GM18507 (cell line): ENCODE data around the gene FGD2.
A peak's percentile ranks its signal among the peaks of the same experiment; 100 is the strongest.
"Not testable (repeated sequence)": the region's sequence is repeated elsewhere in the genome, so short reads cannot be mapped to it uniquely, and the experiment has no call there.

Experiments used
- DNase-seq: peaks from one replicate; pipeline ENCODE4 v3.0.0; 2011; ENCODE audit warnings: low read depth; ENCODE audit not compliant: insufficient read length; ENCODE audit errors: extremely low spot score
- FAIRE-seq: peaks from 2 replicates; lab custom pipeline; 2011; peaks lifted over from hg19 to GRCh38; lab: Jason Lieb, UNC

FGD2 gene

GRCh38 chr6:37051138-37052026 is 45.9 kb downstream of the FGD2 start:
- DNase-seq (peak; percentile 68), FAIRE-seq (peak; percentile 31)

GRCh38 chr6:37052027-37052628 is 46.7 kb downstream of the FGD2 start:
- no peak for DNase-seq
- no peak for FAIRE-seq

GRCh38 chr6:37053683-37054082 is 48.2 kb downstream of the FGD2 start:
- FAIRE-seq (no peak), DNase-seq (no peak)

GRCh38 chr6:37054171-37054570 is 48.7 kb downstream of the FGD2 start:
- no peak for FAIRE-seq
- DNase-seq, result no peak

DNA sequence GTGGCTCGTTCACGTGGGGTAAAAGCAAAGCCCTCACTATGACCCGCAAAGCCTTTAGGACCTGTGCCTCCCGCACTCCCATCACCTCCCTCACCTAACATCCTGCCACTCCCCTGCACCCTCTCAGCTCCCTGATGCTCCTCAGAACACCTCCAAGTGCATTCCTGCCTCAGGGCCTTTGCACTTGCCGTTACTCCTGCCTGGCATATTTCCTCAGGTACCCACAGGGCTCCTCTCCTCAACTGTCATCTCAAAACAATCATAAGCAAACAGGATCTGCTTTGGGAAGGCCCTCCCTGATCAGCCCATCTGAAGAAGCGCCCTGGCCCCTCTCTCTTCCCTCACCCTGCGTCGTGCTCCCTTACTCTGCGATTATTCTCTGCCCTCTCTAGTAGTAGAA is 49.1 kb downstream of the FGD2 start:
- no peak for FAIRE-seq

DNA sequence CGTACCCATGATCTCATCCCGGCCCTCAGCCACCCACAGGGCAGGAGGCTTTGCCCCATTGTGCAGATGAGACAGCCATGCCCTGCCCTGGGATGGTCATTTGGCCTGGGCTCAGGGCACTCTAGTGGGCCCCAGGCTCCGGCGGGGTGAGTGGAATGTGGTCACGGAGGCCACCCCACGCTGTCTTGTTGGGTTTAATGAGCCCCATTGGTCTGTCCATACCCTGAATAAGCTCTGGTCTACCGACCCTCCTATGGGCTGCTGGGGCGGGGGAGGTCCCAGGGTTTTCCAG is 50.6 kb downstream of the FGD2 start:
- FAIRE-seq (no peak), DNase-seq (no peak)

More for the DNA sequence above, 49.1 kb downstream of the FGD2 start:
- DNase-seq, result no peak

- DNase-seq, result no peak
- FAIRE-seq, result no peak
Observed at GRCh38 chr6:37056439-37057127, 51.1 kb downstream of the FGD2 start.

DNA sequence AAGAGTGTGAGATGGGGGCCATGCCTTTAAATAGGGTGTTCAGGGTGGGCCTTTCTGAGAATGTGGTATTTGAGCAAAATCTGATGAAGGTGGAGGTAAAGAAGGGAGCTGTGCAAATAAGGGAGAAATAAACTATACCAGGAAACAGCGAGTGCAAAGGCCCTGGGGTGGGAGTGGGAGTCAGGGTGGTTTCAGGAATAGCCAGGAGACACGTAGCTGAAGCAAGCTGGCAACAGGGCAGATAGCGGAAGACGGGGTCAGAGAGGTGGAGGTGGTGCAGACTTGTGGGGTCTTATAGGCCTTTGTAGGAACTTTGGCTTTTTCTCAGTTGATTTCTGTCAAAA is 51.6 kb downstream of the FGD2 start:
- FAIRE-seq (no peak), DNase-seq (no peak)

GRCh38 chr6:37057678-37058077 is 52.2 kb downstream of the FGD2 start:
- no peak for FAIRE-seq
- no peak for DNase-seq

DNA sequence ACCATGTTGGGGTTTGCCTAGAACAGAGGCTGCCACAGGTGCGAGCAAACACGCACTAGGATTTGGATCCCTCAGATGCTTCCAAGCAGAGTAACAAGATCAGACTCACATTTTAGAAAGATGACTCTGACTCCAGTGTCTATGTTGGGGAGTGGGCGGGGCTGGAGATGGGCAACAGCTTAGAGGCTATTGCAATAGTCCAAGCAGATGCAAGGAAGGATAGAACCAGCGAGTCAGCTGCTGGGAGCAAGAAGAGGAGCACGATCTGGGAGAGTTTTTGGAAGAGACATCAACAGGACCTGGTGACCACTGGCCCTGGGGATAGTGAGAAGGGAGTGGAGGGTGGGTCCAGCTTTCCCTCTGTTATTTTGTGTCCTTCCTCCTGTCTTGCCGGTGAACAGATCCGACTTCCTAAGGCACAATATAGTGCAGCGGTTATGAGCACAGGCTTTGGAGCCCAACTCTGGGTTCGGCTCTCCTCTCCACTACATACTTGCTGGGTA is 52.7 kb downstream of the FGD2 start:
- DNase-seq (no peak), FAIRE-seq (no peak)

- FAIRE-seq, DNase-seq: not testable (repeated sequence)
Observed at GRCh38 chr6:37058984-37059343, 53.5 kb downstream of the FGD2 start.

DNA sequence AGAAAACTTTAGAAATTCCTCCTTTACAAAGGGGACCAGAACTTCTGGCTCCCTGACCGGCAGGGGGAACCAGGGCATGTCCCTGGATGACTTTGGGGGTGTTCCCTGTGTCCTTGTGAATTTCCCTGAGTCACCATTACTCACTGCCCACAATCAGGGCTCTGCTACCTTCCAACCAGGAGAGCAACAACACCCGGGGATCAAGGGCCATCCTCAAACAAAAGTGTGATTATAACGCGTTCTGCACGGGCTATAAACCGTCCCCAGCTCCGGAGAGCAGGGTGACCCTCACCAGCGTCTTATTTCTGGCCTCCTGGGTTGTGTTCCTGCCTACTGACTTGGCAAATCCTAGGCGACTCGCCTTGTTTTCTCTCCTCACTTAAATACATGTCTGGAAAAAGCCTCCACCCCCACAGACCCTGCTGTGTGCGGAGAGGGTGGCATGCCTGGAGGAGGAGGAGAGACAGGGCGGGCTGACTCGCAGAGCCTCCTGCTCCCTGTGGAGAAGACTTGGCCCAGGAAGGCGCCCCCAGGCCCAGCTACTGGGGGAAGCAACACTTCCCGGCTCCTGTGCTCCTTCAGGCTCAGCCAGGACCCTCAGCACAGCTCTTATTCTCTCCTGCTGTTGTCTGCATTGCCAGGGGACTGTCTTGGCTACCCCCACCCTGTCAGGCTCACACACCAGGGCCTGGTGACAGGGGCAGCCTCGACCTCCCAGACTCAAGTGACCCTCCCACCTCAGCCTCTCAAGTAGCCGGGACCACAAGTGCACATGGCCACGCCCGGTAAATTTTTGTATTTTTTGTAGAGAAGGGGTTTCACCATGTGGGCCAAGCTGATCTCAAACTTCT is 54.1 kb downstream of the FGD2 start:
- DNase-seq (no peak), FAIRE-seq (no peak)

GRCh38 chr6:37060195-37060559 is 54.7 kb downstream of the FGD2 start:
- DNase-seq (no peak), FAIRE-seq (no peak)

DNA sequence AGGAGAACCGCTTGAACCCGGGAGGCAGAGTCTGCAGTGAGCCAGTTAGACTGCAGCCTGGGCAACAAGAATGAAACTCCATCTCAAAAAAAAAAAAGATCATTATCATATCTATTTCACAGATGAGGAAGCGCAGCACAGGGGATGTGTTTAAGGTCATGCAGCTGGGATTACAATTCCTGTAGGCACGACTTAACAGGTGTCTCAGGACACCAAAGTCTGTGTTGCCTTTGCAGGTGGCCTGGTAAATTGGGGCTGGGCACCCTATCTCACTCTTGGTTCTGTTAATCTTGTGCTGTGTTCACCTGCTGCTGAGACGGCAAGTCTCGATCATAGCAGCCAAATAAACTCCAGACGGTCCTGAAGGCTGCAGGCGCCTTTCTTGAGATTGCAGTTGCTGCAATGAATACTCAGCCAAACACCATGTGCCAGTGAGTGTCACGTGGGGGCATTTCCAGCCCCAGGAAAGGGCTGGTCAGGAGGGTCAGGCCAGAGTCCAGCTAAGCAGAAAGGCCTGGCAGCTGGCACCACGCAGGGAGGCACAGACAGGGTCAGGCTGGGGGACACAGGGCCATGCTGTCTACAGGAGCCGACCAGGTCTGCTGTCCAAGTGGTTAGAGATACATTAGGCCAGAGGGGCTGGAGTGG is 55.8 kb downstream of the FGD2 start:
- no peak for DNase-seq
- no peak for FAIRE-seq

GRCh38 chr6:37062424-37062823 is 57.0 kb downstream of the FGD2 start:
- no peak for DNase-seq
- FAIRE-seq, result no peak

- FAIRE-seq (no peak), DNase-seq (no peak)
Observed at GRCh38 chr6:37068356-37069270, 63.2 kb downstream of the FGD2 start.

DNA sequence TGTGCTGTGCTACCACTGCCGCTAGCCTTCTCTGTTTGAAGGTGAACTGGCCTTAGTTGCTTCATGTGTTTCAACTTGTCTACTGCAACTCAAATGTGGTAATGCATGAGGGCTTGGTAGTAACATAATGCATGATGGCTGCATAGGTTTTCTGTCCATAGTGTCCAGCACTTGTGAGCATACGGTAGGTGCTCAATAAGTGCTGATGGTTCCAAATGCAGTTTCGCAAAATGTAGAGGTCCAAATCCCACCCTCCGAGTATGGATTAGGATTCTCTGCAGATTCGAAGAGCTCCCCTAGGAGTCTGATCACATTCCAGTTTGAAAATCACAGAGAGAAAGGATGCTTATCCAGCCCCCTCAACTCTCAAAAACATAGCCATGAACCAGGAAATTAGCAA is 64.2 kb downstream of the FGD2 start:
- DNase-seq (no peak), FAIRE-seq (no peak)

- DNase-seq, result no peak
- no peak for FAIRE-seq
Observed at GRCh38 chr6:37072526-37072925, 67.1 kb downstream of the FGD2 start.
